Measurements from ENCODE around the gene FBXL7.

FBXL7 gene

DNA sequence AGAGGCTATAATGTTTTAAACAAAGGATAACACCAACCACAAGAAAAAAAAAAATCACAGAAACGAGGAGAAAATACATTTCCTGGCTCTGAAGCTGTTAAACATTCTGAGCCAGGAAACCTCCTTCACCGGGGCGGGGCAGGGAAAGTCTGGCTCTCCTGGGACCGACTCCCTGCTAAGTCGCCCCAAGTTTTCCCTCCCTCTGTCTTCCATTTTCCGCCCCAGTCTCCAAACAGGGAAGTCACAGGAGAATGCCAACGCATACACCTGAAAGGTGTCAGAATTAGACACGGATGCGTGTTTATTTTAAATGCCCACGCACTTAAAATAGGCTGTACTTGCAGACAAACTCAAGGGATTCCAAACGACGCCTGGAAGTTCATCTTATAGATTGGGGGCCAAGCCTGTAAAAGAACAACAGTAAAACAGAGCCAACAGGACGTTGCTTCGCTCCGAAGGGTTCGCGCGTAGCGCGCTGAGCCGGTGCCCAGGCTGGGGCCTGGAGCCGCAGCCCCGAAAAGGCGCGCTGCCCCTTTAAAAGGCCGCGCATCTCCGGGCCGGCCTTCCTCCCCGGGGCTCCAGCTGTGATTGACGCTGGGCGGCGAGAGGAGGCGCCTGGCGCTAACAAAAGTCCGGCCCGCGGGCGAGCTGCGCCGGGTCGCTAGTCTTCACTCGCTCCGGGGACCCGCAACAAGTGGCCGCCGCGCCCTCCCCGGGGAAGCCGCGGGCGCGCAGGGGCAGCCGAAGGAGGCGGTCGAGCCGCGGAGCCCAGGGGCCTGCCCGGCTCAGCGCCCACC, at the start of gene FBXL7:
TSS of gene FBXL7 (plus strand) at position 653 of the 797 bp plus-strand sequence.
- DNase-seq, result no peak

DNA sequence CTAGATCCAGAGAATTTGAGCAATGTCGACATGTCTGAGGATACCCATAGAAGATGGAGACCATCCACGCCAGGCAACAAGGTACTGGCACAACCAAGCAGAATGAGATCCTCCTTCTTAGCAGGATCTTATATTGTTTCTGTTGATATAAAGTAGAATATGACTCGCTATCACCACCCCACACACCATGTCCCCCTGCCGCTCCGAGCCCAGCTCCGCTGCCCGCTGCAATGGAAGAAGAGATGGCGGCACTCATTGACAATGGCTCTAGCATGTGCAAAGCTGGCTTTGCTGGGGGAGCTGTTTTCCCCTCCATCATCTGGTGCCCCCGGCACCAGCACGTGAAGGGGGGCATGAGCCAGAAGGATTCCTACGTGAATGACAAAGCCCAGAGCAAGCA, 49.5 kb upstream of the FBXL7 start:
- DNase-seq, result no peak

DNA sequence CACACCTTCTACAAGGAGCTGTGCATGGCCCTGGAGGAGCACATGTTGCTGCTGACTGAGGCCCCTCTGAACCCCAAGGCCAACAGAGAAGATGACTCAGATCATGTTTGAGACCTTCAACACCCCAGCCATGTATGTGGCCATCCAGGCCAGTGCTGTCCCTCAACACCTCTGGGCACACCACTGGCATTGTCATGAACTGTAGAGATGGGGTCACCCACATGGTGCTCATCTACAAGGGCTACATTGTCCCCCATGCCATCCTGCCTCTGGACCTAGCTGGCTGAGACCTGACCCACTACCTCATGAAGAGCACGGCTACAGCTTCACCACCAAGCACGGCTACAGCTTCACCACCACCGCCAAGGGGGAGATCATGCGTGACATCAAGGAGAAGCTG, 49.0 kb upstream of the FBXL7 start:
- no peak for DNase-seq

DNA sequence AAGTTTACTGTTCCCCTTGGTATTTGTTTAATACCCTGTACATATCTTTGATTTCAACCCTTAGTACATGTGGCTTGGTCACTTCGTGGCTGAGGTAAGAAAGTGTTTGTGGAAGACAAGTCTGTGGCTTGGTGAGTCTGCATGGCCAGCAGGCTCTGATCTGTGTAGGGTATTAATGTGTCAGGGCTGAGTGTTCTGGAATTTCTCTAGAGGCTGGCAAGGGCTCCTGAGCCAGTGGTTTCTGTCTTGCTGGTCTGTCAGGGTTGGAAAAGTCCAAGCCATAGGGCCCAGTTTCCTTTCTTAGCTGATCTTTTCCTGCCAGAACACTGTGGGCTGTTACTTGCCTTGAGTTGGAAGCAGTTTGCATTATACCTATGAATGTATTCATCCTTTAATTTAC, 48.0 kb upstream of the FBXL7 start:
- DNase-seq, result no peak

DNA sequence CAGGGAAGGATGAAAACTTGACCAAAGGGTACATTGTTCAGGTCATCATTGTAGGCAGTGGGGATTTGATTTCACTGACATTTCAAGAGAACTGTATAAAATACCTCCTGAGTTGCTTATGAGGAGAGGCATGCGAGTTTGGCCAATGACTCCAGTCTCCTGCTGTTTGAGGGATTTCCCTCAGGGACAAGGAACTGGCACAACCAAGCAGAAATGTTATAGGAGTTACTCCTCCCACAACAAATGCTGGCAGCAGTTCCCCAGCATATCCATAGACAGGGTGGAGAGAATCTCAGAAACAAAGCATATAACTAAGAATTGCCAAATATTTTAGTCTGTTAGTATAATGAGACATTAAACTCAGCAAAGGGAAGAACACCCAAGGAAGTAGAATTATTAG, 47.2 kb upstream of the FBXL7 start:
- DNase-seq, result no peak

DNA sequence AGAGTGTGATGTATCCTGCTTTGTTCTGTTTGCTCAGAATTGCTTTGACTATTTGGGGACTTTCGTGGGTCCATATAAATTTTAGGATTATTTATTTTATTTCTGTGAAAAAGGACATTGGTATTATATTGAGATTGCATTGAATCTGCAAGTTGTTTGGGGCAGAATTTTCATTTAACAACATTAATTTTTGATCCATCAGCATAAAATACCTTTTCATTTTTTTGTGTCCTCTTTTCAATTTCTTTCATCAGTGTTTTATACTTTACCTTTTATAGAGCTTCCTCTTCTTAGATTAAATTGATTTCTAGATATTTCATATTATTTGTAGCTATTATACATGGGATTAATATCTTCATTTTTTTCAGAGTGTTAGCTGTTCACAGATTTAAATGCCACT, 40.8 kb upstream of the FBXL7 start:
- DNase-seq, result no peak

DNA sequence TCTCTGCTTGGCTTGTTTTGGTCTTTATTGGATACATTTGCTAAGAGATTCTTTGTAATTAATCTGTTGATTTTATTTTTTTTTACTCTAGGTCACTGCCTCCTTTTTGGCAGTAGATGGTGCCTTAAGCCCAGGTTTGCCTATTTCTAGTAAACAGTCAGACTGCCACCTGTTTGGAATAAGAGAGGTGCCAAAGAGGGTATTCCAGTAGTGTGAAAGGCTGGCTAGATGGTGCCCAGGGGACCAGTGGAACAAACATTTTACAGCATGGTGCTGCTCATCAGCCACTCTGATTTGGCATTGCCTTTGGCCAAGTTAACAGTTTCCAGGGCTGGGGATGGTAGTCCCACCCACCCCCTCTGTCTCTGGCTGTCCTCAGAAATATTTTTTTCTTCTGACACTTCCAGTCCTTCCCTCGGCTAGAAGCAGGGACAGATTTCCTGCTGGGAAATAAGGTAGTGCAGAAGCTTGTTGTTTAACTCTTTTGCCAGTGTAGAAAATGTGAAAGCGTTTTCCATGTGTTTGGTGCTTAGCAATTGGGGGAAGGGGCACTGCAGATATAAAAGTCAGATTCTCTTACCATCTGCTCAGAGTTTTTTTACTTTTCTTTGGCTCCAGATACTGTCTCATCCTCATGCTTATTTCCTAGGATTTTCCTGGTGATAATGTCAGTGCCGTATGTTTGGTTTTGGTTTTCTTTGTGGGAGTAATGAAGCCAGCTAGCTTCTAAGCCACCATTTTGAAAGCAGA, 36.6 kb upstream of the FBXL7 start:
- DNase-seq, result no peak

DNA sequence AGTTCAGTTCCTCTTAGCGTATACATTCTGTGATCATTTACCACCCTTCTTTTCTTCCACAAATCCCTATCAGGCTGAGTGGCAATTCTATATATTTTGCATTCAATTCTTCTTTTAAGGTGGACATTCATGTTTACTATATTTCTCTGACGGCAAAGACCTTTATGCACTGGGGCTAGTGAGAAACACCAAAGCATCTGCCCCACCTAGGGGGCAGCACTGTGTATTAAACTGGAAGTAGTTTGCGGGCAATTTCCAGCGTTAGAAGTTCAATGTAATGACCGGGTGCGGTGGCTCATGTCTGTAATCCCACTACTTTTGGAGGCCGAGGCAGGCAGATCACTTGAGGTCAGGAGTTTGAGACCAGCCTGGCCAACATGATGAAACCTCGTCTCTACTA, 27.9 kb upstream of the FBXL7 start:
- no peak for DNase-seq

DNA sequence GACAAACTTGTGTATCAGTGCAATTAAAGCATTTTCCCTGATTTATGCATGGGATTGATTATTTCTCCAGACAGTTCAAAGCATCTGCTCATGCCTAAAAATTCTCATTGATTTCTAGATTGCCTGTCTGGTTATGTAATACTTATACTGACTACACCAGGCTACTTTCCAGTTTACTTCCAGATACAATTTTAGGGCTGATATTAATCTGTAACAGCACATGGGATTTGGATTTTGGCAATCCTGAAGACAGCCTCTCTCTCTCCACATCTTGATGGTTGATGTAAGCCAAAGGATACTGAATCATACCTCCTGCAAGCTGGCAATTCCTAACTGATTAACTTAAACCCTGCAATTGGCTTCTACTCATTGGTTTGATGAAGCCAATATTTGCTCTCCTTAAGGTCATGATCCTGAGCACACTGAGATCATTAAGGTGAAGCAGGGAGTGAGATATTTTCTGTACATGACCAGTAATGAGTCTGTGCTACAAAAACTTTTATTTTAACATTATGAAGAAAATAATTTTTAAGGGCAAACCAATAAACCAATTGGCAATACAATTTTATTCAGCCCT, 25.7 kb upstream of the FBXL7 start:
- DNase-seq, result no peak

DNA sequence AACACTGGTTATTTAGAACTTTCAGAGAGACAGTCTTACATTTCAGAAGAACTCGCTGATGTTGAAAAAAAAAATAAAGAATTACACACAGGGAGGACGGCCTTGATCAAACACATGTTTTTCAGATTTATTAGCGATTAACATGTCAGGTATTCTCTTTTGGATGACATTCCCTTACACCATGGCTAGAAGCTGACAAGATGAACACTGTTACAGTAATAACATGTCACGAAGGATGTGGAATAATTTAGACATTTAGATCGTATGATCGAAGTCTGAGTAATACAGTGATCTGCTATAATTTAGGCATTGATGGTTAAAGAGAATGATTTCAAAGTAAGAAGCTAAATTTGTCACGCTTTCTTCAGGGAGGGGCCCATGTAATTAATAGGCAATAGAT, 24.6 kb upstream of the FBXL7 start:
- no peak for DNase-seq

DNA sequence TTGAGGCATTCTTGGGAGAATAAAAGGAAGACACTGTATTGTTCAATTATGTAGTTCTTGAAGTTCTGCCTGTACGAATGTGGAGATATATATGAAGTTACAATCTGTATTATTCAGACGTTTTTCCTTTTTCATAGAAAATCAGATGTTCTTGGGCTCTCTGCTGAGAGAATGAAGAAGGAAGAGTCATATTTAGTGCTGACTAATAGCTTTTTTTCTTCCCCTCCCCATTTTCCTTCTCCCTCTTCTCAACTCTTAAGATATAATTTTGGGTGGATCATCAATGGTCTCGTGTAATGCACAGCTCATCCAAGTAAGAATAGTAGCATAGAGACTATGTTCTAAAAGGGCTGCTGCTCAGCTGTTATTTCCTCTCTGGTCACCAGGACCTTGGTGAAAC, 23.0 kb upstream of the FBXL7 start:
- DNase-seq, result no peak

DNA sequence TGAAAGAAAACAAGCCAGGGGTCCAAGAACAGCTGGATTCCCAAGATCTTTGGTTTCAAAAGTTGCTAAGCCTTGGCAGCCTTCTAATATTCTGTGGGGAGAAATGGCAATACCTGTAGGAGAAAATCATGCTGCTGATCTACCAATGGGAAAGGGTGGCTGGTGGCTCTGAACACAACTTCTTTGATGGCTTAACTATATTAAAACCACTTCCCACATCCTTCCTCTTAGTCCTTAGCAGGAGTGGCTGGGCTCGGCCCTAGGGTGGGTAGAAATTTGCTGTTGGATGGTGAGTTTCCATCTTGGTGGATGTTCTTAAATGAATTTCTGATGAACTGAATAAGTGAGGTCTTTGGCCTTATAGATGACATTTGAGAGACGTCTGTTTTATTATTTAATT, 19.5 kb upstream of the FBXL7 start:
- no peak for DNase-seq

DNA sequence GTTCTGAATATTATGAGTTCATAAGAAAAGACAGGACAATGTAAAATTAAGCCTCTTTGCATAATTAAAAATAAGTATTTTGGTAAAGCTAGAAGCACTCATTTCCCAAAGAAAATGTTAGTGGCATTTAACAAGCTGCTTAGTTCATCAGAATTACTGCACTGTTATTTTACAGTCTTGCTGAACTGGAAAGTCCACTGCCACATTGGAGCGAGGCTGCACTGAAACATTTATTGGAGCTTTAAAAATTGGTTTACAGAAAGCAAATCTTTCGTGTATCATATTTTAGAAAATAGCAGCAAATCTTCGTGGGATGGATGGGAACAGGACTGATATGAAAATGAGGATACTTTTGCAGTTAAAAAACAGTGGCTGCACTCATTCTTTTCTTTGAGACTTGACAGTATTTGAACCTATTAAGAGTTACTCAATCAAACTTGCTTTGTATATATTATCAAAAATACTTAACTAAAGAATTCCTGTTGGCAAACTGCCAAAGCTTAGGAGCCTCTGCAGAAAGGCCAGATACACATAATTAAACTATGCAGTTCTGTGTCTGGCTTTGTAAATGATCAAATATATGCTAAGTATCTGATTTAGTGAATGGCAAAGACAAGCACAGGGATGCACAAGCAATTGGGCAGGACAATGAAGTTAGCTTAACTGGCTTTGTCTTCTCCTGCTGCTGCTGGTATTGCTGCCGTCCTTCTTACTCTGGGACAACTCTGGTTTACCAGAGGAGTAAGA, 16.5 kb upstream of the FBXL7 start:
- no peak for DNase-seq

DNA sequence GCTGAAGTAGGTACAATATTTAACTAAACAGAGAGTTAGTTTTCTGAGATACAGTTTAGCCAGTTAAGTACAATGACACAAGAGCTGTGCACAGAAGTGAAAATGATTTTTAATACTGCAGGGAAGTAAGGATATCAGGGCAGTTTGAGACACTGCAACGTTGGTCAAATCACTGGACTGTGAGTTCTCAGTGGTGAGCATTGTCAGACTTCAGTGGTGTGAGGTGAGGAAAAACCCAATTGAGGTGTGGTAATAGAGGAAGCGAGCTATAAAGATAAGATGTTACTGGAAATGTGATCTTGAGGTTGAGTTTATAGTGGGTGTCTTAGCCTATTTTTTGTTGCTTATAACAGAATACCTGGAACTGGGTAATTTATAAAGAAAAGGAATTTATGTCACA, 12.8 kb upstream of the FBXL7 start:
- no peak for DNase-seq

DNA sequence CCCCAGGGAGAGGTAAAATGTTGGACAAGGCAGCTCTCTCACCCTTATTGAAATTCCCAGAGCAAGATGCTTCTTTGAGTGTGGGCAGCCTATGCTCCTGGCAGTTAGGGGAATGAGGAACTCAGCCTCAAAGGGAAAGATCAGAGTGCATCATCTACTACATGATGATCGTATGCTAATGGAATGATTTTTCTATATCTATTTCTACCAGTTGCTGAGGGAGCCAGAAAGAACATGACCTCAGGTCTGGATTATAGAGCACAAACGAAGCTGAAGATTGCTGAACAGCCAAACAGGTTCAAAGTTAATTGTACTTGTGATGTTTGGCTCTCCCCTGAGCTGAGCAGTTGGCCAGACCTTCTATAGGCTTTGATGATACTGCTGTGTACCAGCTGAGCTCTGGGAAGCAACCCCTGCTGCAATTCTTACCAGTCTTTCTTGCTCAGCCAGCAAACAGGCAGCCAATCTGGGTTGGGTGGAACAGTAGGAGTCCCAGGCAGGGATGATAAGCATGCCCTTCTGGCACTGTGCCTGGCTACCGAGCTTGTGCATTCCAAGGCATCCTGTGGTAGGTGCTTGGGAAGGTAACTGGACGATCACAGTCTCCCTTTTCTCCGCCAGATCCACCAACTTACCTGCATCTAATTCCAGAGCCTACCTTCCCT, 10.3 kb upstream of the FBXL7 start:
- no peak for DNase-seq

DNA sequence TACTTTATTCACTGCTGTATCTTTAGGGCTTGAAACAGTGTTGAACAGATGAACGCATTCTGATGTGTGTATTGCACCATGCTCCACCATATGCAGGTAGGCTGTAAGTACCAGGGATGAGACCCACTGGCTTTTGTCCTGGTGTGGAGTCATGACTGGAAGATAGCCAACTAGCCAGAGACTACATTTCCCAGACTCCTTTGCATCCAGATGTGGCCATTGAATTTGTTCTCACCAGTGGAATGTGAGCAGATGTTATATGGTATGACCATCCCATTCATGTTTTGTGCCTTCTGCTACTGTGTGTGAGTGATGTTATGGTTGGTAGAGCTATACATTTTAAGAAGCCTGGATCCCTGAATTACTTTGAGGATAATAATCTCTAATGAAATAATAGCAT, 7.4 kb upstream of the FBXL7 start:
- no peak for DNase-seq

DNA sequence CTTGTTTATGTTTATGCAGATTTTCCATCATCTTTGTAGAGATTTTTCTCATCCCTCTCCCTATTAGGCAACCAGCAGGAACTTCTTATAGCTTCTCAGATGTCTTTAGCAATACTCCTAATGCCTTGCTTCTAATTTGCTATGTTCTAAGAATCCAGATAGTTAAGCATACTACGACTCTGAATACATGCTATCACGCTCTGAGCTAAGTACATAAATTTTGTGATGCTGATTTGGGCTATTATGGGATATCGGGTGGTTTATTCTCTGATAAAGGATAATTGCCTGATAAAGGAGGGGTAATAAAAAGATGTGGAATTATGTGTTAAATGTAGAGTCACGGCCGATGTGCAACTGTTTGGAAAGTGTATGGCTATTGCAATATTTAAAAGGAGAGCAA, 6.5 kb upstream of the FBXL7 start:
- DNase-seq, result no peak

DNA sequence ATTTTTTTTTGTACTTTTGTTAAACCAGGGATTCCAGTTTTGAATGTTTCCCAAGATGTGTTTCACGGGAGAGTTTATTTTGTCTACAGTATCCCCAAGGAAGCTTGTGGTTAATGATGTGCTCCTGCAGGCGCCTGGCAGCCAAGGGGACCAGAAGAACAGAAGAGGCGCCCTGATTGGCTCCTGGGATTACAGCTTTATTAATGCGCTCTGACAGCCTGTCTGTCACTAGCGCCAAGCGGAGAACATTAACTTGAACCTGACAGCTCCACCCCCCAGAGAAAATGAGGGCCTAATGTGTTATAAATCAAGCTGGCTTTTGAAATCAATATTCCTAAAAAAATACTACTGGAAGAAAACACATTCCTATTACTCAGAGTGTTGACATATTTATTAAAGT, 5.0 kb upstream of the FBXL7 start:
- DNase-seq, result no peak

DNA sequence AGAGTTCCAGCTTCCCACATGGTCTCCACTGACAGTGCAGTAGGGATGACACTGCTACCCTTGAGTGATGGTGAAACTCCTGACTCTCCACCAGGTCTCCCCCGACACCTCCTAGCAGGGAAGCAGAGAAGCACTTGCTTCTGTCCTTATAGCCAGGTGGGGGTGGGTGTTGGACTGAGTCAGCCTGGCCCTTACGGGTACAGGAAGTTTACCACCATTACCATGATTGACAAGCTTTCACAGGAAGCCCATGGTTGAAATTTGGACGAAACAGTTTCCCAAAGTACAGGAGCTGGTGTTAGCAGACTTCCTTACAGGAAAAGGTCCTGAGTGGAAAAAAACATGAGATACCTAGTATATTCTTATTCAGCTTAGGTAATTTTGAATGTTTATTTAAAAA, 3.1 kb upstream of the FBXL7 start:
- no peak for DNase-seq

DNA sequence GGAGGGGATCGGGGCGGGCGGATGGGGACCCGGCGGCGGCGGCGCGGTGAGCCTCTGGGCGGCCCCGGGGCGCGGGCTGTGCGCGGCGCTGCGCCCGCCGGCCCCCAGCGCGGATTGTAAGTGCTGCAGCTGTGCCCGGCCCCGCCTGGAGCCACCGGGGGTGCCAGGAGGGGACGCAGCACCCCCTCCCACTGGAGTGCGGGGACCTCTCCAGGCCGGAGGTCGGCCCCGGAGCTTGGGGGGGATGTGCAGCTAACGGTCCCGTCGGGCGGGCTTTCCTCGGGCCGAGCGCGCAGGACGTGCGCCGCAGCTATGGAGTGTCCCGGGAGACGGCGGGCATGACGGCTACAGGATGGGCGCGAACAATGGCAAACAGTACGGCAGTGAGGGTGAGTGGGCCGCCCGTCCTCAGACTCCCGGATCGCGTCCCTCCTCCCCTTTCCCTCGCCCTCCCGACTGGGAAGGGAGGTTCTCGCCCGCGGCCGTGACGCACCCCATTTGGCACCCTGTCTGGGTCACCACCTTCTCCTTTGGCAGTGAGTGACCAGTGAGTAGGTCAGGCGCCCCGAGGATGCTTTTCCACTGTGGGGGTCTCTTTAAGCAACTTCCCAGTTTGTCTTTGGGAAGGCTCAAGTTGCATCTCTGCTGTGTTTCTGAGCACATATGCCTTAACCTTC, 483 bp downstream of the FBXL7 start:
- no peak for DNase-seq

DNA sequence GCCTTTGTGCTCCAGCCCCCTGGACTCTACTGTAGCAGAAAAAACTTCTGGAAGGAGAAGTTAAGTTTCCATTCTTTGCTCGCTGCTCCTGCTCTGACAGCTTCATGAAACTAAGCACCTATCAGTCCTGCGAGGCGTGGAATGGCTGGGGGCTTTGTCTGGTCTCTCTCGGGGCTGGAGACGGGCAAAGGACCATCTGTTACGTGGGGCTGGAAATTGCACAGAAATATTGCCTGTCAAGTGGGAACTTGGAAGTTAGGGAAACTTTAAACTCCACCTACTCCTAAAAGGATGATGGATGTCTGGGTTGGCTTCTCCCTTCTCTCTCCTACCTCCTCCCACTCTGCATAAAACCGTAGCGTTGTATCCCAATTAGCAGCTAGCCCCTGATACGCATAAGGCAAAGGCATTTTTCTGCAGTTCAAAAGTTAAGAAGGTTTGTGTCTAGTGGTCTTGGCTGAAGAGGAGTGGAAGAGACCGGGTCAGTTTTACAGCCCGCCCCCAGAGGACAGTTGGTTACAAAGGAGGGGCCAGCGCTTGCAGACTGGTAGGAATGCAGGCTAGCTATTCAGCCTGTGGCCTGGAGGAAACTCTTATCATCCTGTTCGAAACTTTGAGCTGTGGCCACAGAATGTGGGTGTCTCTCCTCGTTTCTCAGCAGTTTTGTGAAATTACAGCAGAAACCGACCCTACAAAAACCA, 1.3 kb downstream of the FBXL7 start:
- no peak for DNase-seq

DNA sequence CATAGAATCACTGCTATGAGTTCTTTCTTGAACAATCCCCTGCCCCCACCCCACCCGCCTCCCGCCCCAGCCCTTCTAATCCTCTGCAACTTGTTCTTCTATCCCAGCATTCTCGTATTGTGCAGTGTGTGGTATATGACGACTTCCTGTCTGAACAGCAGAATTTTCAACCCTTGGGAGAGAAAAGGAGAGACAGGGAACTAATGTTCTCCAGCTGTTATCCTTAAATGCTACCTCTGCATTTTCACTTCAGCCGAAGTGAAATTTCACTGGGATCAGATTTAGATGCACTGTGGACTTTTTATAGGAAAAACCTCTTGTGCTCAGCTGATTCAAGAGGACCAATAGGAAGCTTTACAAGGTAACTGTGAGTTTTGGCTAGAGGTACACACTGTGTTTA, 2.2 kb downstream of the FBXL7 start:
- no peak for DNase-seq
